Endothelial cell of umbilical vein (primary cell): ENCODE measurements around the gene SMIM12.

Experiments used
- CTCF ChIP-seq, 2 donors: IDR thresholded peaks; 1 replicate in 1 of 2; 2 replicates in 1 of 2; pipeline ENCODE4 v1.5.1; 2011; ENCODE audit warnings: low read length in 2 of 2, mild to moderate bottlenecking in 2 of 2, moderate library complexity in 2 of 2, control low read depth in 1 of 2, inconsistent platforms in 1 of 2, low read depth in 1 of 2; ENCODE audit not compliant: insufficient read depth in 1 of 2; ENCODE audit errors: extremely low read depth in 1 of 2
- EZH2 ChIP-seq: IDR thresholded peaks from 2 replicates; pipeline ENCODE4 v1.6.1; 2012; ENCODE audit warnings: borderline replicate concordance, low read depth, mild to moderate bottlenecking, moderate library complexity, low read length, inconsistent platforms; ENCODE audit not compliant: severe bottlenecking
- FOS ChIP-seq: IDR thresholded peaks from 2 replicates; pipeline ENCODE4 v1.6.1; 2011; ENCODE audit warnings: mild to moderate bottlenecking, low read length, moderate library complexity, borderline replicate concordance; ENCODE audit not compliant: insufficient read depth
- GATA2 ChIP-seq: IDR thresholded peaks from 2 replicates; pipeline ENCODE4 v1.7.0; 2011; ENCODE audit warnings: low read depth, mild to moderate bottlenecking, moderate library complexity, mixed read lengths, low read length; ENCODE audit not compliant: insufficient read length, insufficient read depth
- JUN ChIP-seq: IDR thresholded peaks from 2 replicates; pipeline ENCODE4 v1.6.1; 2011; ENCODE audit warnings: borderline replicate concordance, low read depth; ENCODE audit not compliant: insufficient read length, insufficient read depth
- MAX ChIP-seq: IDR thresholded peaks from 2 replicates; pipeline ENCODE4 v1.6.1; 2011; ENCODE audit not compliant: insufficient read depth, insufficient read length
- MYC ChIP-seq: IDR thresholded peaks from one replicate; pipeline ENCODE4 v1.6.1; 2011; ENCODE audit warnings: mild to moderate bottlenecking, low read depth, low read length
- POLR2A ChIP-seq: IDR thresholded peaks from 2 replicates; pipeline ENCODE4 v1.6.1; 2012; ENCODE audit warnings: low read depth, mild to moderate bottlenecking, control low read depth, low read length
- POLR2AphosphoS5 ChIP-seq: IDR thresholded peaks from 2 replicates; pipeline ENCODE4 v1.6.1; 2012; ENCODE audit warnings: low read depth, mild to moderate bottlenecking, control low read depth, low read length, moderate library complexity; ENCODE audit not compliant: insufficient read depth

GRCh38 chr1:34847094-34847493, 12.5 kb downstream of the SMIM12 start:
- TF ChIP-seq CTCF (IDR thresholded peaks at IDR 0.05; ENCODE audit: extremely low read depth in 1 of 2, insufficient read depth in 1 of 2, low read depth in 1 of 2, low read length in 2 of 2), result no peak
- no peak for TF ChIP-seq POLR2A
- TF ChIP-seq FOS, result no peak
- no peak for TF ChIP-seq EZH2
- TF ChIP-seq POLR2AphosphoS5, result no peak
- TF ChIP-seq JUN, result no peak
- TF ChIP-seq MAX, result no peak
- TF ChIP-seq MYC, result no peak
- TF ChIP-seq GATA2, result no peak
